GM12873 (cell line): ENCODE results near the gene TNPO3.
A peak's percentile ranks its signal among the peaks of the same experiment; 100 is the strongest.

Source experiments
- TF ChIP-seq, protein P1 (sequence below): IDR thresholded peaks from 2 replicates; pipeline ENCODE4 v1.5.1; 2012; ENCODE audit warnings: low read depth, mild to moderate bottlenecking, moderate library complexity, low read length, control low read depth; ENCODE audit not compliant: insufficient read depth; ENCODE audit errors: missing control alignments

TNPO3 gene

DNA sequence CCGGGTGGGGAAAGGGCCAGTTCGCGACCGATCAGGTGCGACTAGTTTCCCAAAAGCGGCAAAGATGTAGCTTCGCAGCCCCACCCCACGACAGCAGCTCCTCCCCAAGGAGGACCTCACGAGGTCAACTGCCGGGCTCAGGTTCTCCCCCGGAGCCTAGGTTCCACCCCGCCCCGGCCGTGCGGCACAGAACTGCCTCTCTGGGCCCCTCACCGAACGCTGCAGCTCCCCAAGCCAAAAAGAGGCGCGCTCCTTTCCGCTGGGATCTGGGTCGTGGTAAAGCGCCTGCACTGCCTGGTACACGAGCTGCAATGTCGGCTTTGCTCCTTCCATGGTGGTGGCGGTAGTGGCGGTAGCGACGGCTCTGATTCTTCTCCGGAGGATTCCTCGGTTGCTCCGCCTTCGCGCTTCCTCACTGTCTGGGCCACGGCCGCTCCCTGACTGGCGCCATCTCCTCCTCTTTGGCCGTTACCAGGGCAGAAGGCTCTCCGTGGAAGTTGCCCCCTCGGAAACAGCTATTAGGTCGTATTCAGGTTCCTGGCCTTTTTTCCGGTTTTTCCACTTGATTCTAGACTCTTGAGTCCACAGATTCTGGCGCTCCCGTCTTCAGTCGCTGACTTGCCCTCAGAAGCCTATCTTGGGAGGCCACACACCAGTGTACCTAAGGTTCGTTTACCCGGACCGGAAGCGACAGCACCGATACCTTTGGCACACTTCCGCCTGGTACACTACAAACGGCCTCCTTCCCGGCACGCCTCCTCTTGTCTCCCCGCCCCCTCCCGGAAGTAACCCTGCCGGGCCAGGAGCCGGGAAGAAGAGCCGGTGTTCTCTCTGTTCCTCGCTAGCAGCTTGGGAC lies at the start of gene TNPO3:
Gene TNPO3 (minus strand): TSS at position 674 of the 856 bp plus-strand sequence. CDS start 341 bp downstream, at position 333.
- TF ChIP-seq, protein P1, sequence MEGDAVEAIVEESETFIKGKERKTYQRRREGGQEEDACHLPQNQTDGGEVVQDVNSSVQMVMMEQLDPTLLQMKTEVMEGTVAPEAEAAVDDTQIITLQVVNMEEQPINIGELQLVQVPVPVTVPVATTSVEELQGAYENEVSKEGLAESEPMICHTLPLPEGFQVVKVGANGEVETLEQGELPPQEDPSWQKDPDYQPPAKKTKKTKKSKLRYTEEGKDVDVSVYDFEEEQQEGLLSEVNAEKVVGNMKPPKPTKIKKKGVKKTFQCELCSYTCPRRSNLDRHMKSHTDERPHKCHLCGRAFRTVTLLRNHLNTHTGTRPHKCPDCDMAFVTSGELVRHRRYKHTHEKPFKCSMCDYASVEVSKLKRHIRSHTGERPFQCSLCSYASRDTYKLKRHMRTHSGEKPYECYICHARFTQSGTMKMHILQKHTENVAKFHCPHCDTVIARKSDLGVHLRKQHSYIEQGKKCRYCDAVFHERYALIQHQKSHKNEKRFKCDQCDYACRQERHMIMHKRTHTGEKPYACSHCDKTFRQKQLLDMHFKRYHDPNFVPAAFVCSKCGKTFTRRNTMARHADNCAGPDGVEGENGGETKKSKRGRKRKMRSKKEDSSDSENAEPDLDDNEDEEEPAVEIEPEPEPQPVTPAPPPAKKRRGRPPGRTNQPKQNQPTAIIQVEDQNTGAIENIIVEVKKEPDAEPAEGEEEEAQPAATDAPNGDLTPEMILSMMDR = peak; percentile 7

DNA sequence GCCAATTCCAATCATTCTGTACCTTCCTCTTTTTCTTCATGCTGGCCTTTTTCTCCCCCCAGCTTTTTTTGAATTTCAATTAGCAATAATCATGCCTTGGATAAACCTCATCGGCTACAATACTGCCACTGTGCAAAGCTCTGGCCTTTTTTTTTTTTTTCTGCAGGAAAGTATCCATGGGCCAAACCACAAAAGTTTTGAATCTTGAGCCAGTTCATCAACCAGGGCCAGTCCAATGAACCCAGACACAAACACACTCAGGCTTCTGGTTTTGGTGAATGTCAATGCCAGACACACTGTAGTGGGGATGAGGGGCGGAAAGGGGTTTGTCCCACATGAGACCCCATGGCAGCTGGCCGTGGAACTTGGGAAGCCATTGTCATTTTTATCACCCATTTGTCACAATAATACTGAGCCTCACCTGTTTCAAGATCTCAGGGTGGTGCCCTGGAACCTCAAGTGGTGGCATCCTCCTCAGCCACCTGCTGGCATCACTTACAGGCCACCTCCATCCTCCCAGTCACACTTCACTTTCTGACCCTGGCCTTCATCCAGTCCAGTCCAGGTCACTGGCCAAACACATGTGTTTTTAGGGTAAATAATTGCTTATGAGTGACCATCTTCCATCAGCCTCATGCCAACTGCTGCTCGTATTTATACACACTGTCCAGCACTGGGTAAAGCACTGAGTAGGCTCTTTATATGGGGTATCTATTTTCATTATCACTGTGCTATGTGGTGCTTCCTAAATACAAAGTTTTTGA lies 48.8 kb upstream of the TNPO3 start:
- TF ChIP-seq, protein P1 = no peak

DNA sequence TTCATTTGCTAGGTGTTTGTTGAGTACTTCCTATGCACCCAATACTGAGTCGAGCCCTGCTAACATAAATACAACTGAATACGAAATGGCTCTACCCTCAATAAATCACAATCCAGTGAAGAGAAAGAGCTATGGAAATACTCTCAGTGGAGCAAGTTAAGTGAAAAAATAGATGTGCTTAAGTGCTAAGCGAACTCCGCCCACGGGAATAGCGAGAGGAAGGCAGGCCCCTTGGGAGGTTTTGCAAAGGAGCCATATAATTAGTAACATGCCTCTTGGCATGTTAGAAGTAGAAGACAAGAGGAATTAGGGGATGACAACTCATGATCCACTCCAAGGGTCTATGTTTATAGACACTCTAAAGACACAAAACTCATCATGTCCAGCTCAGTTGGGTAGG lies 46.8 kb upstream of the TNPO3 start:
- TF ChIP-seq, protein P1 = no peak

DNA sequence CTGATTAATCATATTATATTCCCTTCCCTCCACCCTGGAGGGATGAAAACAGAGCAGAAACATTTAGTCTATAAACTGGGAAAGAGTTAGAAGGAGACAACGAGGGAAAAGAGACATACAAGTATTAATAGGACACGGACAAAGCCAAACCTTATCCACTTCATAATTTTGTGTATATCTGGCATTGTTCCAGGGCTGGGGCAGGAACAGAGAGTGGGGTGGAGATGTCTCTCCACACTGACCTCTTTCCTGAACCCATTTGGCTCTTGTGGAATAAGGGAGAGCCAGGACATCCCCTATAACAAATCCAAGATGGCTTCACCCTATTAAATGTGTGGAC lies 45.9 kb upstream of the TNPO3 start:
- TF ChIP-seq, protein P1 = no peak

DNA sequence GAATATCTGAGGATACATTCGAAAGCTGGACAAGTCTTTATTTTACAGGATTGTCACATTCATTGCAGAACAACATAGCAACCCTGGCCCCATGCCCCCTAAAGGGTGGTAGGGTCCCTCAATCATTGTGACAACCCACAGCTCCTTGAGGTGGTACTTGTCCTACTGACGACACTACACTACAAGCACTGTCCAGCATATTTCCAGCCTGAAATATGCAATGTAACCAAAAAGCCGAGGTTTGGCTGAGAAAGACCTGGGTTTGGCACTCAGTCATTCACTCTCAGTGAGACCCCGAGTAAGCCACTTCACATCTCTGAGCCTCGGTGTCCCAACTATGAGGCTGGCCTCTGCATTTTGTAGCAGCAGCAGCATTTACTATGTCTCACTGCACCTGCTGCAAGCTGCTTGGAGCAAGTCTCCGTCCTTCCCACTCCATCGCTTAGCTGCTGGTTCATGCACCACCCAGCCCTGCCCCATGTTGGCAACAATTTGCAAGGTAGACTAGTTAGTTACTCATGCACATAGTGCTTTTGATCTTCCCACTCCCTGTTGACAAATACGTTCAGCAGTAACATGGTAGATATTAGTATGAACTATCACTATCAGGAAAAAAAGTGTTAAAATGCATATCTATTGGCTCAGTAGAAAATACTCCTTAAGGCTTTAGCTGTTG lies 43.6 kb upstream of the TNPO3 start:
- TF ChIP-seq, protein P1 = peak; percentile 18

DNA sequence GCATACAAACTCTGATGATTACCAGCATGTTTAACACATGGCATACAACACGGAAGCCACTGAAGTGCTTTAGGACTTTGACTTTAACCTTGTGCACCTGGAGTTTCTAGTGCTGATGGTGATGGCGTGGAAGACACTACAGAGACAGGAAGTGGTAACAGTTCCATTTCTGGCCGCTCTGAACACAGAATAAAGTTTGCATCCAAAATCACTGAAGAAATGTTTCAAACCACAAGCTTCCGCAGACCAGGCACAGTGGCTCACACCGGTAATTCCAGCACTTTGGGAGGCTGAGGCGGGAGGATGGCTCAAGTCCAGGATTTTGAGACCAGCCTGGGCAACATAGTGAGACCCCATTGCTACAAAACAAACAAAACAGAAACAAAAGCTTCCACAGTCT lies 40.3 kb upstream of the TNPO3 start:
- TF ChIP-seq, protein P1 = no peak

DNA sequence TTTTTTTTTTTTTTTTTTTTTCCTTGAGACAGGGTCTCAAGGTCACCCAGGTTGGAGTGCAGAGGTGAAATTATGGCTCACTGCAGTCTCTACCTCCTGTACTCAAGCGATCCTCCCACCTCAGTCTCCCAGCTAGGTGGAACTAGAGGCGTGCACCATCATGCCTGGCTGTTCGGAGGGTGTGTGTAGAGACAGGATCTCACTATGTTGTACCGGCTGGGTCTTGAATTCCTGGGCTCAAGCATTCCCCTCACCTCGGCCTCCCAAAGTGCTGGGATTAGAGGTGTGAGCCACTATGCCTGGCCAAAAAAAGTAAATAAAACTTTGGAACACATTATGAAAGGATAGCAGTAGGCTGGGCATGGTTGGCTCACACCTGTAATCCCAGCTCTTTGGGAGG lies 39.6 kb upstream of the TNPO3 start:
- TF ChIP-seq, protein P1 = no peak
